Kidney epithelial cell (primary cell): ENCODE measurements around the gene PI16. TPM values are rescaled to one million over a fixed set of nuclear protein-coding genes. Genes with fewer than 3 reads are reported as not detected.

Experiments
- DNase-seq: peaks from one replicate; pipeline ENCODE4 v3.0.0-alpha.2; 2010; ENCODE audit warnings: low read depth
- H3K27me3 ChIP-seq: 2 replicates; pipeline ENCODE4 v1.6.0; 2011; ENCODE audit warnings: low read length; ENCODE audit not compliant: control insufficient read depth, insufficient read depth
- H3K36me3 ChIP-seq: 2 replicates; pipeline ENCODE4 v1.5.1; 2011; ENCODE audit warnings: low read length; ENCODE audit not compliant: control insufficient read depth, insufficient read depth
- H3K4me3 ChIP-seq: 2 replicates; pipeline ENCODE4 v1.5.1; 2011; ENCODE audit warnings: low read depth, mild to moderate bottlenecking, control low read depth, low read length
- CTCF ChIP-seq: IDR thresholded peaks from 2 replicates; pipeline ENCODE4 v1.5.1; 2011; ENCODE audit warnings: mild to moderate bottlenecking, moderate library complexity, low read length, control low read depth, inconsistent platforms; ENCODE audit not compliant: insufficient read depth, poor library complexity, severe bottlenecking
- total RNA-seq: library from RNA; depleted of rRNA; stranded (reverse); fragments of >200 nt; gene quantifications from 2 replicates; pipeline ENCODE4 v1.2.3, GENCODE V29; 2015

The PI16 gene
- total RNA-seq, 1 donor from 2014 or later, result not detected

GRCh38 chr6:37008484-37009465, 54.2 kb downstream of the PI16 start:
- no peak for DNase-seq
- H3K36me3 ChIP-seq, result no peaks in the 10 kb centered on the region
- TF ChIP-seq CTCF, result no peak

GRCh38 chr6:37010402-37010892, 55.9 kb downstream of the PI16 start:
- H3K36me3 ChIP-seq, result no peaks in the 10 kb centered on the region
- DNase-seq, result no peak
- peaks cover 4% of the 10 kb centered on the region for H3K27me3 ChIP-seq
- TF ChIP-seq CTCF, result no peak
- H3K4me3 ChIP-seq, result no peak overlapping the region

More at GRCh38 chr6:37008484-37009465, 54.2 kb downstream of the PI16 start:
- H3K4me3 ChIP-seq, result no peak overlapping the region
- H3K27me3 ChIP-seq, result peaks cover 4% of the 10 kb centered on the region

GRCh38 chr6:37011656-37012378, 57.3 kb downstream of the PI16 start:
- peaks cover 4% of the 10 kb centered on the region for H3K27me3 ChIP-seq
- no peak overlapping the region for H3K4me3 ChIP-seq
- no peak for DNase-seq
- H3K36me3 ChIP-seq, result no peaks in the 10 kb centered on the region
- TF ChIP-seq CTCF, result no peak

- no peak for DNase-seq
- TF ChIP-seq CTCF, result no peak
- H3K4me3 ChIP-seq, result no peak overlapping the region
- H3K36me3 ChIP-seq, result no peaks in the 10 kb centered on the region
- H3K27me3 ChIP-seq, result peaks cover 2% of the 10 kb centered on the region
Measured at GRCh38 chr6:37013516-37014491, 59.3 kb downstream of the PI16 start.

Other genes starting within 250 kb of the PI16 start
- 0.13 and 1.4 TPM in 2 replicates for gene CPNE5, start 115.3 kb upstream of the PI16 start, total RNA-seq
- 49.5 and 52.4 TPM in 2 replicates for gene PPIL1, start 79.9 kb upstream of the PI16 start, total RNA-seq
- 31.4 and 42.5 TPM in 2 replicates for gene C6orf89, start 68.8 kb upstream of the PI16 start, total RNA-seq
- 172 and 173 TPM in 2 replicates for gene MTCH1, start 31.5 kb downstream of the PI16 start, total RNA-seq
- 0.04 and 0.68 TPM in 2 replicates for gene FGD2, start 50.9 kb downstream of the PI16 start, total RNA-seq
- gene PIM1, start 215.4 kb downstream of the PI16 start, total RNA-seq, result 18.2 and 19.5 TPM in 2 replicates